Large intestine (tissue), 3 donors: ENCODE measurements around the gene MGAT5B. TPM values are rescaled to one million over a fixed set of nuclear protein-coding genes. Genes with fewer than 3 reads are reported as not detected.

Experiments used
- DNase-seq, 2 donors: peaks; one replicate each; pipeline versions ENCODE4 v3.0.0 to v3.0.0-alpha.2; 2013
- H3K27ac ChIP-seq: one replicate; pipeline ENCODE4 v1.5.1; 2013; ENCODE audit warnings: low read length
- H3K27me3 ChIP-seq: 2 replicates; pipeline ENCODE4 v1.6.1; 2013; ENCODE audit warnings: low read length; ENCODE audit not compliant: control insufficient read depth, insufficient read depth
- H3K36me3 ChIP-seq: 2 replicates; pipeline ENCODE4 v1.6.1; 2013; ENCODE audit warnings: low read length; ENCODE audit not compliant: control insufficient read depth, insufficient read depth
- H3K4me1 ChIP-seq: one replicate; pipeline ENCODE4 v1.6.1; 2013; ENCODE audit warnings: low read length; ENCODE audit not compliant: control insufficient read depth, insufficient read depth
- H3K4me3 ChIP-seq: one replicate; pipeline ENCODE4 v1.5.1; 2013; ENCODE audit warnings: low read length
- H3K9me3 ChIP-seq: one replicate; pipeline ENCODE4 v1.6.1; 2013; ENCODE audit warnings: mild to moderate bottlenecking, low read depth, low read length, moderate library complexity; ENCODE audit not compliant: control insufficient read depth
- whole genome bisulfite sequencing: methylation state at CpG from one replicate; pipeline ENCODE4 v1.1.5; 2013; ENCODE audit warnings: low lambda C conversion rate; ENCODE audit not compliant: insufficient coverage; 5-methylcytosine and 5-hydroxymethylcytosine counted together
- polyA plus RNA-seq: library from polyadenylated mRNA; unstranded; fragments of 120-200 nt; gene quantifications from one replicate; pipeline ENCODE4 v1.2.1, GENCODE V29; 2013

The MGAT5B gene
- polyA plus RNA-seq, 1 donor, result 1.4 TPM

GRCh38 chr17:76948301-76948700, 80.1 kb downstream of the MGAT5B start:
- WGBS, result no CpG with 5 or more reads among the region's 10 CpGs
- no peaks in the 10 kb centered on the region for H3K36me3 ChIP-seq
- H3K4me1 ChIP-seq, result no peaks in the 10 kb centered on the region
- peaks cover 5% of the 10 kb centered on the region for H3K27me3 ChIP-seq
- no peak overlapping the region for H3K4me3 ChIP-seq
- H3K9me3 ChIP-seq, result no peaks in the 10 kb centered on the region
- DNase-seq, result no peak
- H3K27ac ChIP-seq, result no peak overlapping the region

GRCh38 chr17:76948726-76949342, 80.6 kb downstream of the MGAT5B start:
- no CpG with 5 or more reads among the region's 27 CpGs for WGBS
- no peak for DNase-seq

GRCh38 chr17:76949913-76950695, 81.9 kb downstream of the MGAT5B start:
- Histone ChIP-seq H3K27me3 (no peaks in the 10 kb centered on the region), H3K4me3 (no peak overlapping the region), H3K9me3 (no peaks in the 10 kb centered on the region), H3K27ac (no peak overlapping the region), H3K4me1 (no peaks in the 10 kb centered on the region), H3K36me3 (no peaks in the 10 kb centered on the region)
- WGBS, result no CpG with 5 or more reads among the region's 18 CpGs
- no peak for DNase-seq

More at GRCh38 chr17:76948726-76949342, 80.6 kb downstream of the MGAT5B start:
- peaks cover 5% of the 10 kb centered on the region for H3K27me3 ChIP-seq
- no peaks in the 10 kb centered on the region for H3K4me1 ChIP-seq
- H3K36me3 ChIP-seq, result no peaks in the 10 kb centered on the region
- no peak overlapping the region for H3K4me3 ChIP-seq
- H3K9me3 ChIP-seq, result no peaks in the 10 kb centered on the region
- no peak overlapping the region for H3K27ac ChIP-seq

GRCh38 chr17:76951375-76951905, 83.2 kb downstream of the MGAT5B start:
- no peaks in the 10 kb centered on the region for H3K4me1 ChIP-seq
- no peaks in the 10 kb centered on the region for H3K27me3 ChIP-seq
- no peak for DNase-seq
- no peak overlapping the region for H3K4me3 ChIP-seq
- no peaks in the 10 kb centered on the region for H3K9me3 ChIP-seq
- WGBS, result no CpG with 5 or more reads among the region's 8 CpGs
- H3K36me3 ChIP-seq, result no peaks in the 10 kb centered on the region
- H3K27ac ChIP-seq, result no peak overlapping the region

GRCh38 chr17:76952402-76952801, 84.2 kb downstream of the MGAT5B start:
- H3K27me3 ChIP-seq, result peaks cover 4% of the 10 kb centered on the region
- H3K27ac ChIP-seq, result no peak overlapping the region
- H3K9me3 ChIP-seq, result no peaks in the 10 kb centered on the region
- no CpG with 5 or more reads among the region's 5 CpGs for WGBS
- no peak overlapping the region for H3K4me3 ChIP-seq
- no peaks in the 10 kb centered on the region for H3K4me1 ChIP-seq
- no peaks in the 10 kb centered on the region for H3K36me3 ChIP-seq
- DNase-seq, result no peak

GRCh38 chr17:76953066-76953465, 84.9 kb downstream of the MGAT5B start:
- H3K27me3 ChIP-seq, result peaks cover 9% of the 10 kb centered on the region
- no peak overlapping the region for H3K27ac ChIP-seq
- no peak overlapping the region for H3K4me3 ChIP-seq
- DNase-seq, result no peak
- H3K36me3 ChIP-seq, result no peaks in the 10 kb centered on the region
- H3K4me1 ChIP-seq, result no peaks in the 10 kb centered on the region
- H3K9me3 ChIP-seq, result no peaks in the 10 kb centered on the region
- WGBS, result no CpG with 5 or more reads among the region's 9 CpGs

- Histone ChIP-seq H3K36me3 (no peaks in the 10 kb centered on the region), H3K9me3 (no peaks in the 10 kb centered on the region), H3K27ac (no peak overlapping the region), H3K27me3 (peaks cover 10% of the 10 kb centered on the region), H3K4me3 (no peak overlapping the region), H3K4me1 (no peaks in the 10 kb centered on the region)
- no peak for DNase-seq
- no CpG with 5 or more reads among the region's 2 CpGs for WGBS
Observed at GRCh38 chr17:76953946-76954345, 85.7 kb downstream of the MGAT5B start.

- no peak overlapping the region for H3K27ac ChIP-seq
- DNase-seq, result no peak
- H3K4me3 ChIP-seq, result no peak overlapping the region
- H3K36me3 ChIP-seq, result no peaks in the 10 kb centered on the region
- no CpG with 5 or more reads among the region's 6 CpGs for WGBS
- H3K27me3 ChIP-seq, result peaks cover 12% of the 10 kb centered on the region
- H3K9me3 ChIP-seq, result no peaks in the 10 kb centered on the region
- no peaks in the 10 kb centered on the region for H3K4me1 ChIP-seq
Observed at GRCh38 chr17:76955191-76955590, 87.0 kb downstream of the MGAT5B start.

GRCh38 chr17:76956846-76957540, 88.8 kb downstream of the MGAT5B start:
- no peak for DNase-seq
- no peaks in the 10 kb centered on the region for H3K36me3 ChIP-seq
- WGBS, result no CpG with 5 or more reads among the region's 17 CpGs

GRCh38 chr17:76957678-76958464, 89.7 kb downstream of the MGAT5B start:
- no CpG with 5 or more reads among the region's 28 CpGs for WGBS
- DNase-seq, result no peak
- H3K27ac ChIP-seq, result no peak overlapping the region
- H3K4me1 ChIP-seq, result no peaks in the 10 kb centered on the region
- no peaks in the 10 kb centered on the region for H3K9me3 ChIP-seq
- peaks cover 12% of the 10 kb centered on the region for H3K27me3 ChIP-seq
- H3K4me3 ChIP-seq, result no peak overlapping the region
- H3K36me3 ChIP-seq, result no peaks in the 10 kb centered on the region

More at GRCh38 chr17:76956846-76957540, 88.8 kb downstream of the MGAT5B start:
- peaks cover 12% of the 10 kb centered on the region for H3K27me3 ChIP-seq
- no peaks in the 10 kb centered on the region for H3K4me1 ChIP-seq
- no peaks in the 10 kb centered on the region for H3K9me3 ChIP-seq
- no peak overlapping the region for H3K27ac ChIP-seq
- H3K4me3 ChIP-seq, result no peak overlapping the region
